GM12864 (cell line): ENCODE measurements around the gene PDCD1LG2.

ENCODE experiments used
- DNase-seq: peaks from one replicate; pipeline ENCODE4 v3.0.0-alpha.2; 2011; ENCODE audit warnings: low read depth
- H3K4me3 ChIP-seq: 2 replicates; pipeline ENCODE4 v1.5.1; 2011; ENCODE audit warnings: mild to moderate bottlenecking, low read depth, low read length, control low read depth
- CTCF ChIP-seq: IDR thresholded peaks from 2 replicates; pipeline ENCODE4 v1.5.1; 2011; ENCODE audit warnings: low read depth, mild to moderate bottlenecking, moderate library complexity, low read length, control low read depth, inconsistent platforms; ENCODE audit errors: missing control alignments

The PDCD1LG2 gene

GRCh38 chr9:5562806-5563416, 52.6 kb downstream of the PDCD1LG2 start:
- DNase-seq: no peak
- no peak overlapping the region for H3K4me3 ChIP-seq
- no peak for TF ChIP-seq CTCF

GRCh38 chr9:5563417-5563815, 53.1 kb downstream of the PDCD1LG2 start:
- no peak overlapping the region for H3K4me3 ChIP-seq
- no peak for DNase-seq
- TF ChIP-seq CTCF: no peak

DNA sequence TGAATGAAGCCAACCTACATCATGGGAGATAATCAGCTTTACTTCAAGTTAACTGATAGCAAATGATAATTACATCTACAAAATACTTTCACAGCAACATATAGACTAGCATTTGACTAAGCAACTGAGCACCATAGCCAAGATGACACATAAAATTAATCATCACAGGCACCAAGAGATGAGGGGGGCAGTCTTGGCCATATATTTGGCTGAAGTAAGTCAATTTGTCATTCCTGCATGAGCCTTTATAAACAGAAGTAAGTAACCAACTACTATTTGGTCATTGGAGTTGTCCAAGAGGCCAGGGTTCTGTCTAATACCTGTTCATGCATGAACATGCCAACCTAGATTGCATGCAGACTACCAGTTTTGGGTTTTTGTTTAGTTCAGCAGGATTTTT, 53.6 kb downstream of the PDCD1LG2 start:
- DNase-seq: no peak
- H3K4me3 ChIP-seq: no peak overlapping the region
- TF ChIP-seq CTCF: no peak

DNA sequence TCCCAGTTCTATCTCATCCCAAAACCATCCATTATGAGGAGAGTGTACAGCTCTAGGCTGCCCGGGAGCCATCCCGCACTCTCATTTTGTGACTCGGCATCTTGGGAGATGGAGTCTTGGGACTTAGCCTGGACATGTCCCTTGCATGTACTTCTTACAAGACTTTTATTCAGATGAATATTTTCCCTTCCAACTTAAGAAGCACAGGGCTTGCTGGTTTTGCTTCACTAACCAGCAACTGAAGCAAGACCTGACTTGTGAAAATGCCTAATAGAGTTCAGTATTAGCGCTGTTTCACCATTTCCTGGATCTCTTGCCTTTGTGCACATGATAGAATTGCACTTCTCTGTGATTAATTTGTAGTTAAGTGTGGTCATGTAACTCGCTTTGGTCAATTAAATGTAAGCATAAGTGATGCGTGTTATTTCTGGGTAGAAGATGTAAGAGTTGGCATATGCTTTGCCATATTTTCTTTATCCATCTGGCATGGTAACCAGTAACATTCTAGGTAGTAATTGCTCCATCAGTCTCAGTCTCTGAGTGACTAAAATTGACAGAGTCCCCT, 55.8 kb downstream of the PDCD1LG2 start:
- DNase-seq: no peak
- TF ChIP-seq CTCF: no peak
- H3K4me3 ChIP-seq: no peak overlapping the region

GRCh38 chr9:5568868-5569267, 58.5 kb downstream of the PDCD1LG2 start:
- DNase-seq: no peak
- no peak for TF ChIP-seq CTCF
- no peak overlapping the region for H3K4me3 ChIP-seq

GRCh38 chr9:5569409-5569808, 59.1 kb downstream of the PDCD1LG2 start:
- DNase-seq: no peak
- TF ChIP-seq CTCF: no peak
- H3K4me3 ChIP-seq: no peak overlapping the region

DNA sequence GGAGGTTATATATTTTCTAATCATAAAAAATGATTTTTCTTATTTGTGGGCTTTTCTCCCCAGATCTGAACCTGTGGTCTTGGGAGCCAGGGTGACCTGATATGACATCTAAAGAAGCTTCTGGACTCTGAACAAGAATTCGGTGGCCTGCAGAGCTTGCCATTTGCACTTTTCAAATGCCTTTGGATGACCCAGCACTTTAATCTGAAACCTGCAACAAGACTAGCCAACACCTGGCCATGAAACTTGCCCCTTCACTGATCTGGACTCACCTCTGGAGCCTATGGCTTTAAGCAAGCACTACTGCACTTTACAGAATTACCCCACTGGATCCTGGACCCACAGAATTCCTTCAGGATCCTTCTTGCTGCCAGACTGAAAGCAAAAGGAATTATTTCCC, 59.6 kb downstream of the PDCD1LG2 start:
- DNase-seq: no peak

More for the DNA sequence above, 59.6 kb downstream of the PDCD1LG2 start:
- no peak overlapping the region for H3K4me3 ChIP-seq
- no peak for TF ChIP-seq CTCF
